KBM-7 (cell line): ENCODE results near the gene GK.

Experiments used
- DNase-seq: peaks from one replicate; pipeline ENCODE4 v3.0.0-alpha.2; 2015
- in situ Hi-C: fragments of 300-500 bp; cut with MboI; formaldehyde crosslinking; loops from 2 replicates; pipeline ENCODE4 v1.14.3; 2020; ENCODE audit warnings: low sequenced_read_pairs, low pct_unique_long_range_greater_than_20kb, mixed read lengths

Gene GK

GRCh38 chrX:30779453-30780030 lies 126.3 kb downstream of the GK start:
- DNase-seq: no peak
- in situ Hi-C loops: no loop called here
